SK-N-MC (cell line): ENCODE data around the gene CCDC50.

Experiments used
- EZH2 ChIP-seq: fragments of 200-600 bp; sonication (generic); IDR thresholded peaks from one replicate; pipeline ENCODE4 v1.6.1; 2017; ENCODE audit warnings: antibody characterized with exemption
- FOXP2 ChIP-seq: optimal IDR thresholded peaks from 2 replicates; pipeline ENCODE3; 2011; ENCODE audit warnings: mild to moderate bottlenecking, moderate library complexity; ENCODE audit not compliant: insufficient read depth; ENCODE audit errors: extremely low read length, control extremely low read depth
- POLR2AphosphoS5 ChIP-seq: IDR thresholded peaks from 2 replicates; pipeline ENCODE4 v1.6.1; 2012; ENCODE audit warnings: mild to moderate bottlenecking, low read depth, low read length, borderline replicate concordance

GRCh38 chr3:191282251-191283185, 46.7 kb upstream of the CCDC50 start:
- TF ChIP-seq EZH2 (no peak), POLR2AphosphoS5 (no peak), FOXP2 (no peak)
